Uterus (tissue), 2 donors: ENCODE data around the gene ACOT11.

Source experiments
- CTCF ChIP-seq, 4 experiments: fragments of 200-600 bp in 2 of 4; fragments of 450-650 bp in 2 of 4; sonication (generic) in 2 of 4; IDR thresholded peaks; one replicate each; pipeline ENCODE4 v1.5.1; 2016 to 2019; ENCODE audit warnings: antibody characterized with exemption in 4 of 4, mild to moderate bottlenecking in 2 of 4, moderate library complexity in 1 of 4
- POLR2A ChIP-seq, 2 donors: fragments of 450-650 bp; IDR thresholded peaks; one replicate each; pipeline ENCODE4 v1.6.1; 2016; ENCODE audit warnings: antibody characterized with exemption in 2 of 2, mild to moderate bottlenecking in 1 of 2, moderate library complexity in 1 of 2

GRCh38 chr1:54569339-54569738 is 21.3 kb downstream of the ACOT11 start:
- no peak for TF ChIP-seq POLR2A (IDR thresholded peaks at IDR 0.05)
- no peak for TF ChIP-seq CTCF (IDR thresholded peaks at IDR 0.05)
